Endodermal cell (in vitro differentiated cells): ENCODE results near the gene GATD1. TPM values are rescaled to one million over a fixed set of nuclear protein-coding genes. Genes with fewer than 3 reads are reported as not detected.

Experiments used
- DNase-seq: peaks from one replicate; pipeline ENCODE4 v3.0.0-alpha.2; 2017
- H3K27ac ChIP-seq: 2 replicates; pipeline ENCODE4 v1.5.1; 2013; ENCODE audit warnings: mild to moderate bottlenecking, low read depth, low read length, moderate library complexity
- H3K27me3 ChIP-seq: 2 replicates; pipeline ENCODE4 v1.6.1; 2013; ENCODE audit warnings: mild to moderate bottlenecking, low read length, moderate library complexity; ENCODE audit not compliant: insufficient read depth, control insufficient read depth, poor library complexity, severe bottlenecking
- H3K36me3 ChIP-seq: 2 replicates; pipeline ENCODE4 v1.7.0; 2013; ENCODE audit warnings: mild to moderate bottlenecking, low read length, moderate library complexity; ENCODE audit not compliant: control insufficient read depth, insufficient read depth
- H3K4me1 ChIP-seq: one replicate; pipeline ENCODE4 v1.7.0; 2013; ENCODE audit warnings: low read length; ENCODE audit not compliant: control insufficient read depth, insufficient read depth
- H3K4me3 ChIP-seq: 2 replicates; pipeline ENCODE4 v1.5.1; 2013; ENCODE audit warnings: mild to moderate bottlenecking, low read length, moderate library complexity
- H3K9ac ChIP-seq: 2 replicates; pipeline ENCODE4 v1.6.1; 2013; ENCODE audit warnings: mild to moderate bottlenecking, low read length, moderate library complexity; ENCODE audit not compliant: poor library complexity, severe bottlenecking; ENCODE audit errors: extremely low read depth
- H3K9me3 ChIP-seq: 2 replicates; pipeline ENCODE4 v1.6.1; 2013; ENCODE audit warnings: mild to moderate bottlenecking, low read length, moderate library complexity; ENCODE audit not compliant: control insufficient read depth
- H3K27ac Mint-ChIP-seq: 2 replicates; pipeline ENCODE4 v1.8.0; 2020; ENCODE audit warnings: mixed read lengths
- H3K27me3 Mint-ChIP-seq: 2 replicates; pipeline ENCODE4 v1.8.0; 2021; ENCODE audit warnings: mild to moderate bottlenecking, mixed read lengths; ENCODE audit not compliant: insufficient read depth
- H3K36me3 Mint-ChIP-seq: 2 replicates; pipeline ENCODE4 v1.8.0; 2020; ENCODE audit warnings: low read depth, mixed read lengths
- H3K4me1 Mint-ChIP-seq: 2 replicates; pipeline ENCODE4 v1.8.0; 2020; ENCODE audit warnings: mixed read lengths
- H3K4me3 Mint-ChIP-seq: 2 replicates; pipeline ENCODE4 v1.8.0; 2020; ENCODE audit warnings: mild to moderate bottlenecking, moderate library complexity, mixed read lengths
- H3K9me3 Mint-ChIP-seq: 2 replicates; pipeline ENCODE4 v1.8.0; 2020; ENCODE audit warnings: mild to moderate bottlenecking, mixed read lengths
- WGBS, 2 experiments: methylation state at CpG; one replicate each; pipeline versions ENCODE4 v1.1.5 to v1.1.7; 2013; ENCODE audit warnings: missing lambda C conversion rate in 2 of 2, mixed read lengths in 1 of 2; ENCODE audit not compliant: insufficient coverage in 1 of 2, insufficient read length in 1 of 2; 5-methylcytosine and 5-hydroxymethylcytosine counted together
- total RNA-seq, 2 donors: library from RNA; stranded (reverse); fragmentation: NEBNext Ultra II Directional in 1 of 2; extraction: Animal tissue kit (Norgen Biotek cat#: 25700) in 1 of 2; gene quantifications; 2 replicates in 1 of 2; 3 replicates in 1 of 2; pipeline ENCODE4 v1.2.1, GENCODE V29; 2021
- TF ChIP-seq, protein P1 (sequence below): fragments of 200-600 bp; sonication (generic); conservative IDR thresholded peaks from 2 replicates; pipeline ENCODE4 v1.5.0; 2021; ENCODE audit warnings: antibody characterized with exemption, mild to moderate bottlenecking

GATD1 gene
- total RNA-seq, 2 donors from 2014 or later, result 57.2 to 63.2 TPM

DNA sequence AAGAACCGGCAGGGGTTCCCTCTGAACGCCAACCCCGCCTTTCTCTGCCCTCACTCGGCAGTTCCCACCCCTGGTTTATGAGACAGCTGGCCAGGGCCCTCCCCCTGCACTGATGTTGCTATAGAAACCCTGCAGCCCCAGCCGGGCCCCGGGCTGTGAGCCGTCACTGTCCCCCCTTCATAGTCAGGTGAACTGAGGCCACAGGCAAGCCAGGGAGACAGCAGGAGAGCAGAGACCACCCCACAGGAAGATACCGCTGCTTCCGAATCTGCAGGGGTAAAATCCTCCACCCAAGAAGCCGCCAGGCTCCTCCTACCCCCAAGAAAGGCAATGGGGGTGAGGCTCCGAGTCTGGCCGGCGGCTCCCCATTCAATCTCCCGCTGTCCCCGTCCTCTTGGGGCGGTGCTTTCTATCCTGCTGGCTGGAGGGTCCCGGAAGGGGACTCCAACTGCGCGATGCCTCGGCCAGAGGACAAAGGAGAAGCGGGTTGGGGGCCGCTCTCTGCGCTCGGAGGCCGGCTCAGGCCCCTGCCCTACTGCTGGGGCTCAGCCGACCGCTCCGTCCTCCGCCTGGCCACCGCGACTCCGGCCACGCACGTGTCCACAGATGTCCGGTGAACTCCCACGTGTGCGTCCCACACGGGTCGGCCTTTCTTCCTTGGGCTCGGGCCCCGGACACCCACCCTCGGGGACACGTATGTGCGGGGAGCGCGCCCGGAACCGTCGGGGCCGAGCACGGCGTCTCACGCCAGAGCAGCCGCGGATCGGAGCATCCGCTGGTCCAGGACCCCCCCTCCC lies 20.2 kb upstream of the GATD1 start:
- H3K27ac ChIP-seq, result peak overlapping the region; percentile 95

DNA sequence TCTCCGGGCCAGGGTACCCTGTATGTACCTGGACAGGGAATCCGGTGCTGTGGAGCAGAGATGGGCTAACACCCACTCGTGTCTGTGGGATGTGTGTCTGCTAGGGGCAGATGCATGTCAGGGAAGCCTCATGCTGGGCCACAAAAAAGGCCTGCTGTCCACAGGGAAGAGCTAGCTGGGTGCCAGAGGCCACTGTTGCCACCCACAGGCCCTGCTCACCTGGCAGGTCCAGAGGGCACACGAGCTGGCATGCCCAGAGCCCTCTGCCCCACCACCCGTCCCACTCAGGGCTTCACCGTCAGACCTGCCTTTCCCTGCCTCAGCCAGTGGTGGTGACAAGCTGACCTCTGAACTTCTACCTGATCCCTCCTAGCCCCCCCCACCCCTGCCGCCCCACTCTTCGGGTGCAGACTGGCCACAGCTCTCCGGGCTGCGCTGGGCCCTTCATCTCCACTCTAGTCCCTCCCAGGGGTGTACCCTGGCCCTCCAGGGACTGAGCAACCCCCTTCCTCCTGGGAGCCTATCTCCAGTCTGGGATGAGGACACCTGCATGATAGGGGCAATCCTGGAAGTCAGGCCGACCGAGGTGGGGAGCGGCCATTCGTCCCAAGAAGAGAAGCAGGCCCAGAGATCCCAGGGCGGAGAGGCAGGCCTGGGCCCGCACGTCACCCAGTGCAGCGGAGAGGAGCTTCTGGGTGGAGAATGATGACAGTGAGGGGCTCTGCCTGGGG lies 19.4 kb upstream of the GATD1 start:
- Mint-ChIP-seq H3K36me3 (peaks cover 10% of the 10 kb centered on the region), H3K4me3 (peak overlapping the region; percentile 76), H3K27ac (peak overlapping the region; percentile 85), H3K4me1 (peaks cover 4% of the 10 kb centered on the region), H3K9me3 (no peaks in the 10 kb centered on the region), H3K27me3 (no peaks in the 10 kb centered on the region)
- peaks cover 4% of the 10 kb centered on the region for H3K4me1 ChIP-seq
- peak overlapping the region; percentile 87 for H3K4me3 ChIP-seq
- 44 to 59% methylated on average over 12 to 18 of the region's 18 CpGs for WGBS, 2 experiments
- DNase-seq, result no peak
- no peaks in the 10 kb centered on the region for H3K9me3 ChIP-seq
- peak overlapping the region; percentile 74 for H3K9ac ChIP-seq
- TF ChIP-seq, protein P1, sequence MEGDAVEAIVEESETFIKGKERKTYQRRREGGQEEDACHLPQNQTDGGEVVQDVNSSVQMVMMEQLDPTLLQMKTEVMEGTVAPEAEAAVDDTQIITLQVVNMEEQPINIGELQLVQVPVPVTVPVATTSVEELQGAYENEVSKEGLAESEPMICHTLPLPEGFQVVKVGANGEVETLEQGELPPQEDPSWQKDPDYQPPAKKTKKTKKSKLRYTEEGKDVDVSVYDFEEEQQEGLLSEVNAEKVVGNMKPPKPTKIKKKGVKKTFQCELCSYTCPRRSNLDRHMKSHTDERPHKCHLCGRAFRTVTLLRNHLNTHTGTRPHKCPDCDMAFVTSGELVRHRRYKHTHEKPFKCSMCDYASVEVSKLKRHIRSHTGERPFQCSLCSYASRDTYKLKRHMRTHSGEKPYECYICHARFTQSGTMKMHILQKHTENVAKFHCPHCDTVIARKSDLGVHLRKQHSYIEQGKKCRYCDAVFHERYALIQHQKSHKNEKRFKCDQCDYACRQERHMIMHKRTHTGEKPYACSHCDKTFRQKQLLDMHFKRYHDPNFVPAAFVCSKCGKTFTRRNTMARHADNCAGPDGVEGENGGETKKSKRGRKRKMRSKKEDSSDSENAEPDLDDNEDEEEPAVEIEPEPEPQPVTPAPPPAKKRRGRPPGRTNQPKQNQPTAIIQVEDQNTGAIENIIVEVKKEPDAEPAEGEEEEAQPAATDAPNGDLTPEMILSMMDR, result no peak
- peak overlapping the region; percentile 95 for H3K27ac ChIP-seq
- H3K36me3 ChIP-seq, result peaks cover 8% of the 10 kb centered on the region
- H3K27me3 ChIP-seq, result no peaks in the 10 kb centered on the region

More for the DNA sequence above, 20.2 kb upstream of the GATD1 start:
- H3K4me1 Mint-ChIP-seq, result peaks cover 4% of the 10 kb centered on the region
- H3K9me3 ChIP-seq, result no peaks in the 10 kb centered on the region
- no peaks in the 10 kb centered on the region for H3K9me3 Mint-ChIP-seq
- 0 to 1% methylated on average over 27 to 57 of the region's 57 CpGs for WGBS, 2 experiments
- no peaks in the 10 kb centered on the region for H3K27me3 Mint-ChIP-seq
- H3K4me3 Mint-ChIP-seq, result peak overlapping the region; percentile 76
- H3K27ac Mint-ChIP-seq, result peak overlapping the region; percentile 85
- peaks cover 13% of the 10 kb centered on the region for H3K36me3 ChIP-seq
- peak overlapping the region; percentile 87 for H3K4me3 ChIP-seq
- H3K27me3 ChIP-seq, result no peaks in the 10 kb centered on the region
- DNase-seq, result peak; percentile 87
- peaks cover 4% of the 10 kb centered on the region for H3K4me1 ChIP-seq
- peaks cover 7% of the 10 kb centered on the region for H3K36me3 Mint-ChIP-seq
- H3K9ac ChIP-seq, result peak overlapping the region; percentile 74
- TF ChIP-seq, protein P1, result no peak

DNA sequence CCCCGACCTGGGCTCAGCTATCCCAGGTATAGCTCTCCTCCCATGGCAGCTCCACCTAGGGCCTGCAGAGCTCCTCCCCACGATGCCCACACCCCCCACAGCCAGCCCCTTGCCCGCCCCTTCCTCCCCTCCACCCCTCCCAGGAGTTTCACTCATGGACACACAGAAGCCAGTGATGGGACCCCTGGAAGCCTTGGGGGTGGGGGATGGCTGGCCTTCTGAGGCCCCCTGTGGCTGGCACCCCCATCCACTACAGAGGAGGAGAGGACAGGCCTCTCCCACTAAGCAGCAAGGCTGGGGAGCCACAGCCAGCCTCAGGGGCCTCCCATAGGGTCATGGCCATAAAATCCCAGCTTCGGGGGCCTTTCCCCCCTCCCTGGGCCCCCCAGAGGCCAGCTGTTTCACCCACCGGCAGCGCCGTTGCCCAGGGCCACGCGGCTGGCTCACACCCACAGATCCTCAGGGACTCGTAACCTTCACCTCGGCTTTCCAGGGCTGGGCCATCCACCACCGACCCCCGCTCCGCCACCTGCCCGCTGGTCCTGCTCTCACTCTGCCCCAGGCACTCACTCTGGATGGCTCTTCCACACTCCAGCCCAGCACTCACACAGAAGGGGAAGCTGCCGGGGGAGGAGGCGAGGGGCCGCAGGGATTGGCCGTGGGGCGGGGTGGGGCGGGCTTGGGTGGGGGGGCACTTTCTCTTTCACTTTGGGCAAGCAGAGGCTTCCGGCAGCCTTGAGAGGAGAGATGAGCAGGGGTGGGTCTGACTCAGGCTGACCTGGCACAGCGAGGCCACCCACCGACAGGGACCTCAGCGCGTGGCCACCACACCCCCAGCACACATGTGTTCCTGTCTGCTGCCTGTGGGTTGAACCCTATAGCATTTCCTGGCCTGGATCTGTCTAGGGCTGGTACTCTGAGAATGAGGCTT lies 18.6 kb upstream of the GATD1 start:
- Histone ChIP-seq H3K36me3 (peaks cover 8% of the 10 kb centered on the region), H3K27ac (peak overlapping the region; percentile 41), H3K27me3 (no peaks in the 10 kb centered on the region), H3K4me3 (peak overlapping the region; percentile 87), H3K9me3 (no peaks in the 10 kb centered on the region), H3K4me1 (peaks cover 4% of the 10 kb centered on the region), H3K9ac (no peak overlapping the region)
- TF ChIP-seq, protein P1, result no peak
- 73 to 75% methylated on average over 10 to 22 of the region's 26 CpGs for WGBS, 2 experiments
- no peak overlapping the region for H3K27ac Mint-ChIP-seq
- peak; percentile 77 for DNase-seq
- H3K4me3 Mint-ChIP-seq, result no peak overlapping the region
- H3K36me3 Mint-ChIP-seq, result peaks cover 13% of the 10 kb centered on the region
- H3K27me3 Mint-ChIP-seq, result no peaks in the 10 kb centered on the region
- peaks cover 4% of the 10 kb centered on the region for H3K4me1 Mint-ChIP-seq
- no peaks in the 10 kb centered on the region for H3K9me3 Mint-ChIP-seq
